ENCODE measurements around the gene TMEM178A. TPM values are rescaled to one million over a fixed set of nuclear protein-coding genes. Genes with fewer than 3 reads are reported as not detected.

TMEM178A gene
- total RNA-seq, 2 experiments from 2014 or later = 0.25 to 0.38 TPM

GRCh38 chr2:39757156-39757555, 91.4 kb downstream of the TMEM178A start:
- Histone ChIP-seq H3K4me1 (ENCODE audit: insufficient read depth, low read length, poor library complexity, severe bottlenecking) (no peaks in the 10 kb centered on the region), H3K4me3 (ENCODE audit: low read depth, low read length, poor library complexity, severe bottlenecking) (no peak overlapping the region), H3K79me2 (ENCODE audit: insufficient read depth, low read depth, low read length) (no peaks in the 10 kb centered on the region), H3K27ac (ENCODE audit: low read depth, low read length, poor library complexity, severe bottlenecking) (no peak overlapping the region), H3K4me2 (ENCODE audit: low read length) (no peak overlapping the region), H3K9me3 (ENCODE audit: low read length) (no peaks in the 10 kb centered on the region), H3K9me2 (ENCODE audit: insufficient read depth, low read length) (no peaks in the 10 kb centered on the region), H2AFZ (ENCODE audit: low read length) (no peak overlapping the region), H3K36me3 (ENCODE audit: insufficient read depth, low read length) (peaks cover 98% of the 10 kb centered on the region), H4K20me1 (ENCODE audit: insufficient read depth, low read length) (no peaks in the 10 kb centered on the region)
- CTCF ChIA-PET (ENCODE audit: unreplicated experiment) = no interaction called here
- intact Hi-C loops (cut with micrococcal nuclease; ENCODE audit: unreplicated experiment) = no loop called here
- TF ChIP-seq, protein P1, sequence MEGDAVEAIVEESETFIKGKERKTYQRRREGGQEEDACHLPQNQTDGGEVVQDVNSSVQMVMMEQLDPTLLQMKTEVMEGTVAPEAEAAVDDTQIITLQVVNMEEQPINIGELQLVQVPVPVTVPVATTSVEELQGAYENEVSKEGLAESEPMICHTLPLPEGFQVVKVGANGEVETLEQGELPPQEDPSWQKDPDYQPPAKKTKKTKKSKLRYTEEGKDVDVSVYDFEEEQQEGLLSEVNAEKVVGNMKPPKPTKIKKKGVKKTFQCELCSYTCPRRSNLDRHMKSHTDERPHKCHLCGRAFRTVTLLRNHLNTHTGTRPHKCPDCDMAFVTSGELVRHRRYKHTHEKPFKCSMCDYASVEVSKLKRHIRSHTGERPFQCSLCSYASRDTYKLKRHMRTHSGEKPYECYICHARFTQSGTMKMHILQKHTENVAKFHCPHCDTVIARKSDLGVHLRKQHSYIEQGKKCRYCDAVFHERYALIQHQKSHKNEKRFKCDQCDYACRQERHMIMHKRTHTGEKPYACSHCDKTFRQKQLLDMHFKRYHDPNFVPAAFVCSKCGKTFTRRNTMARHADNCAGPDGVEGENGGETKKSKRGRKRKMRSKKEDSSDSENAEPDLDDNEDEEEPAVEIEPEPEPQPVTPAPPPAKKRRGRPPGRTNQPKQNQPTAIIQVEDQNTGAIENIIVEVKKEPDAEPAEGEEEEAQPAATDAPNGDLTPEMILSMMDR (conservative IDR thresholded peaks at IDR 0.05; ENCODE audit: low read length) = no peak
- TF ChIP-seq EZH2phosphoT487 (IDR thresholded peaks at IDR 0.05; ENCODE audit: borderline replicate concordance, low read depth, low read length) = no peak
- POLR2A ChIA-PET = interaction anchor here (0.5 kb wide), 1 partner anchor 13 kb away, joined by 3 read pairs; no protein-coding TSS in a partner anchor
- BruUV-seq (replicated peaks) = no TSS peak
- DNase-seq (ENCODE audit: low spot score) = no peak

DNA sequence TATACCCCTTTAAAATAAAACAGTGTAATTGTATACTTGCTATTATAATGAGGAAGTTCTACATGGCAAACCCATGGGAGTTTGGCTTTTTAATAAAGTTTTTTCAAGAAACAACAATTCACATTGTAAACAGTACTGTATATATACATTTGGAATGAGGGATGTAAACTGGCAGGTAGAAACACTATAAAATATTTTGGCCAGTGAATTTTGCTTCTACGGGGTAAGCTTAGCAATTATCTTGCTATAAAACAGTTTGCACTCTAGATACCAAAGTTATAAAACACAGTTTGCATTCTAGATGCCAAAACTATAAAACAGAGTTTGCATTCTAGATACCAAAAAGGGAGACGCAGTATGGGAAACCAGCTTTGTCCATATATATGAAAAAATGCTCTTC, 96.7 kb downstream of the TMEM178A start:
- peaks cover 93% of the 10 kb centered on the region for H3K36me3 ChIP-seq (ENCODE audit: insufficient read depth, low read length)

More for the DNA sequence above, 96.7 kb downstream of the TMEM178A start:
- Histone ChIP-seq H3K9me2 (ENCODE audit: insufficient read depth, low read length) (no peaks in the 10 kb centered on the region), H3K9me3 (ENCODE audit: low read length) (no peaks in the 10 kb centered on the region), H3K4me2 (ENCODE audit: low read length) (no peak overlapping the region), H3K4me3 (ENCODE audit: low read depth, low read length, poor library complexity, severe bottlenecking) (no peak overlapping the region), H4K20me1 (ENCODE audit: insufficient read depth, low read length) (no peaks in the 10 kb centered on the region), H3K4me1 (ENCODE audit: insufficient read depth, low read length, poor library complexity, severe bottlenecking) (no peaks in the 10 kb centered on the region), H3K79me2 (ENCODE audit: insufficient read depth, low read depth, low read length) (no peaks in the 10 kb centered on the region), H3K27ac (ENCODE audit: low read depth, low read length, poor library complexity, severe bottlenecking) (no peak overlapping the region), H2AFZ (ENCODE audit: low read length) (no peak overlapping the region)
- no peak for TF ChIP-seq EZH2phosphoT487 (IDR thresholded peaks at IDR 0.05; ENCODE audit: borderline replicate concordance, low read depth, low read length)
- TF ChIP-seq, protein P1 (conservative IDR thresholded peaks at IDR 0.05; ENCODE audit: low read length) = no peak
- ChIA-PET CTCF (ENCODE audit: unreplicated experiment) (no interaction called here), POLR2A (interaction anchor here (0.7 kb wide), 1 partner anchor 122 kb away, joined by 3 read pairs; no protein-coding TSS in a partner anchor)
- BruUV-seq (replicated peaks) = no TSS peak
- no peak for DNase-seq (ENCODE audit: low spot score)
- intact Hi-C loops (cut with micrococcal nuclease; ENCODE audit: unreplicated experiment) = loop anchor here (1.0 kb wide), 1 partner anchor 27 kb away; no protein-coding TSS in a partner anchor

Other genes starting within 250 kb of the TMEM178A start
- 10.7 and 12.4 TPM in 2 replicates for gene MAP4K3, start 228.6 kb upstream of the TMEM178A start, total RNA-seq (2014; rRNA removed; shearing (Covaris generic))
- gene MAP4K3, start 228.6 kb upstream of the TMEM178A start, total RNA-seq (2022) = 17.5 and 19.1 TPM in 2 replicates
- 21.4 and 24.6 TPM in 2 replicates for gene THUMPD2, start 113.3 kb downstream of the TMEM178A start, total RNA-seq (2014; rRNA removed; shearing (Covaris generic))
- 18.3 and 18.4 TPM in 2 replicates for gene THUMPD2, start 113.3 kb downstream of the TMEM178A start, total RNA-seq (2022)